IgD-negative memory B cell (primary cell): Measurements from ENCODE around the gene UBR3. TPM values are rescaled to one million over a fixed set of nuclear protein-coding genes. Genes with fewer than 3 reads are reported as not detected.
A peak's percentile ranks its signal among the peaks of the same experiment; 100 is the strongest.

Experiments
- H3K27ac Mint-ChIP-seq, 3 donors: one replicate each; pipeline ENCODE4 v1.8.0; 2020 to 2022; ENCODE audit warnings: mild to moderate bottlenecking in 3 of 3, mixed read lengths in 3 of 3, moderate library complexity in 1 of 3
- H3K27me3 Mint-ChIP-seq: one replicate; pipeline ENCODE4 v1.8.0; 2021; ENCODE audit warnings: mixed read lengths
- H3K36me3 Mint-ChIP-seq: one replicate; pipeline ENCODE4 v1.8.0; 2020; ENCODE audit warnings: mild to moderate bottlenecking, mixed read lengths
- H3K4me1 Mint-ChIP-seq, 3 donors: one replicate each; pipeline ENCODE4 v1.8.0; 2020 to 2022; ENCODE audit warnings: mixed read lengths in 3 of 3, mild to moderate bottlenecking in 1 of 3
- H3K4me3 Mint-ChIP-seq, 4 donors: one replicate each; pipeline ENCODE4 v1.8.0; 2020 to 2022; ENCODE audit warnings: mild to moderate bottlenecking in 4 of 4, mixed read lengths in 4 of 4, moderate library complexity in 3 of 4
- H3K9me3 Mint-ChIP-seq, 3 donors: one replicate each; pipeline ENCODE4 v1.8.0; 2020 to 2021; ENCODE audit warnings: mixed read lengths in 3 of 3, mild to moderate bottlenecking in 1 of 3
- polyA plus RNA-seq: library from polyadenylated mRNA; unstranded; fragments of 300-500 nt; fragmentation: Illumina TruSeq; gene quantifications from one replicate; pipeline ENCODE4 v1.2.3, GENCODE V29; 2021

Gene UBR3
- polyA plus RNA-seq, 1 donor from 2014 or later, result 5.4 TPM

DNA sequence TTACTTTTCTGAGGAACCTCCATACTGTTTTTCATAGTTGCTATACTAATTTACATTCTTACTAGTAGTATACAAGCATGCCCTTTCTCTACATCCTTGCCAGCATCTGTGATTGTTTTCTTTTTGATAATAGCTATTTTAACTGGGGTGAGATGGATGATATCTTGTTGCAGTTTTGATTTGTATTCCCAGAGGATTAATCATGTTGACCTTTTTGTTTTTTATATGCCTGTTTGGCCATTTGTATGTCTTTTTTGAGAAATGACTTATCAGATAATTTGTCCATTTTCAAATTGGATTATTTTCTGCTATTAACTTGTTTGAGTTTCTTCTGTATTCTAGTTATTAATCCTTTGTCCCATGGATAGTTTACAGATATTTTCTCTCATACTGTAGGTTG, 141.5 kb downstream of the UBR3 start:
- Mint-ChIP-seq H3K27ac (peak overlapping the region in 1 of 3 donors; percentile 50), H3K4me3 (no peak overlapping the region), H3K9me3 (peaks cover 0 to 11% (median 4%) of the 10 kb centered on the region in 3 donors), H3K36me3 (peaks cover 21% of the 10 kb centered on the region), H3K4me1 (peaks cover 0 to 5% (median 1%) of the 10 kb centered on the region in 3 donors), H3K27me3 (no peaks in the 10 kb centered on the region)

- H3K4me1 Mint-ChIP-seq, result peaks cover 0 to 4% (median 3%) of the 10 kb centered on the region in 3 donors
- H3K27me3 Mint-ChIP-seq, result no peaks in the 10 kb centered on the region
- peaks cover 36% of the 10 kb centered on the region for H3K36me3 Mint-ChIP-seq
- peaks cover 17 to 31% (median 19%) of the 10 kb centered on the region in 3 donors for H3K9me3 Mint-ChIP-seq
- H3K4me3 Mint-ChIP-seq, result no peak overlapping the region
- no peak overlapping the region for H3K27ac Mint-ChIP-seq
Observed at GRCh38 chr2:169975221-169975620, 148.0 kb downstream of the UBR3 start.

DNA sequence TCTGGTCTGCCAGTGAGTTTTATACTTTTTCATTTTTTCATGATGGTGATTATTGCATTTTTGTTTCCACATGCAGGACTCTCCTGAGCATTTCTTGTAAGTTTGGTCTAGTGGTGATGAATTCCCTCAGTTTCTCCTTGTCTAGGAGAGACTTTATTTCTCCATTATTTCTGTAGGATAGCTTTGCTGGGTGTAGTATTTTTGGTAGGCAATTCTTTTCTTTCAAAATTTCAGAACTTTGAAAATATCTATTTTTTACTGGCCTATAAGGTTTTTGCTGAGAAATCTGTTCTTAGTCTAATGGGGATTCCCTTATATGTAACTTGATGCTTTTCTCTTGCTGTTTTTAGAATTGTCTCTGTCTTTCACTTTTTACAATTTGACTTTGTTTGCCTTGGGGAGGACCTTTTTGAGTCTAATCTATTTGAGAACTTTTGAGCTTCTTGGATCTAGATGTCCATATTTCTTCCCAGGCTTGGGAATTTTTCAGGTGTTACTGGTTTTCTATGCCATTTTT, 149.1 kb downstream of the UBR3 start:
- peak overlapping the region in 1 of 3 donors; percentile 5 for H3K27ac Mint-ChIP-seq
- H3K4me3 Mint-ChIP-seq, result no peak overlapping the region

GRCh38 chr2:169977530-169977929, 150.3 kb downstream of the UBR3 start:
- Mint-ChIP-seq H3K9me3 (peaks cover 17 to 31% (median 17%) of the 10 kb centered on the region in 3 donors), H3K4me3 (no peak overlapping the region), H3K27me3 (no peaks in the 10 kb centered on the region), H3K27ac (no peak overlapping the region), H3K4me1 (peaks cover 0 to 6% (median 3%) of the 10 kb centered on the region in 3 donors), H3K36me3 (peaks cover 32% of the 10 kb centered on the region)

More for the DNA sequence above, 149.1 kb downstream of the UBR3 start:
- peaks cover 0 to 6% (median 3%) of the 10 kb centered on the region in 3 donors for H3K4me1 Mint-ChIP-seq
- H3K27me3 Mint-ChIP-seq, result no peaks in the 10 kb centered on the region
- H3K9me3 Mint-ChIP-seq, result peaks cover 17 to 31% (median 19%) of the 10 kb centered on the region in 3 donors
- peaks cover 39% of the 10 kb centered on the region for H3K36me3 Mint-ChIP-seq

GRCh38 chr2:169978402-169979017, 151.3 kb downstream of the UBR3 start:
- no peaks in the 10 kb centered on the region for H3K27me3 Mint-ChIP-seq
- H3K36me3 Mint-ChIP-seq, result peaks cover 37% of the 10 kb centered on the region
- peaks cover 17 to 31% (median 17%) of the 10 kb centered on the region in 3 donors for H3K9me3 Mint-ChIP-seq
- H3K27ac Mint-ChIP-seq, result no peak overlapping the region
- no peak overlapping the region for H3K4me3 Mint-ChIP-seq
- H3K4me1 Mint-ChIP-seq, result peaks cover 0 to 10% (median 3%) of the 10 kb centered on the region in 3 donors

GRCh38 chr2:169979025-169979424, 151.8 kb downstream of the UBR3 start:
- Mint-ChIP-seq H3K4me1 (peaks cover 0 to 10% (median 3%) of the 10 kb centered on the region in 3 donors), H3K27me3 (no peaks in the 10 kb centered on the region), H3K9me3 (peaks cover 15 to 27% (median 17%) of the 10 kb centered on the region in 3 donors), H3K27ac (no peak overlapping the region), H3K4me3 (no peak overlapping the region), H3K36me3 (peaks cover 33% of the 10 kb centered on the region)

DNA sequence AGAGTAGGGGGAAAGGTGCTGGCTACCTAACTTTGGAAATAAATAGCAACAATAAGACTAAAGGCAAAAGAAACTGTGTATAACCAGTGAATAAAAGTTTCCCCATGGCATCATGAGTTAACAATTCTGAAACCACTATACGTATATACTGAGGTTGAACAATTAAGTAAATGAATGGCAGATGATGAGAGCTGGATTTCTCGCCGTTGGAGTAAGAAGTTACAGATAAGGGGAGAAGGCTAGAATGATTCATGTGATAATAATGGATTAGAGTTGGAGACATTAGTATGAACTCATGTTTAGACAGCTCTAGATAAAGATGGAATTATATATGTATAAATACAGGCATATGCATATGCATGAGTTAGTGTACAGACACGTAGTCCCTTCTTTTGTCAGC, 152.7 kb downstream of the UBR3 start:
- H3K4me3 Mint-ChIP-seq, result no peak overlapping the region
- H3K27ac Mint-ChIP-seq, result no peak overlapping the region
- peaks cover 31% of the 10 kb centered on the region for H3K36me3 Mint-ChIP-seq
- H3K4me1 Mint-ChIP-seq, result peaks cover 0 to 13% (median 3%) of the 10 kb centered on the region in 3 donors
- H3K9me3 Mint-ChIP-seq, result peaks cover 10 to 20% (median 12%) of the 10 kb centered on the region in 3 donors
- H3K27me3 Mint-ChIP-seq, result no peaks in the 10 kb centered on the region

GRCh38 chr2:169980643-169981042, 153.4 kb downstream of the UBR3 start:
- H3K27ac Mint-ChIP-seq, result no peak overlapping the region
- peaks cover 31% of the 10 kb centered on the region for H3K36me3 Mint-ChIP-seq
- H3K27me3 Mint-ChIP-seq, result no peaks in the 10 kb centered on the region
- H3K9me3 Mint-ChIP-seq, result peaks cover 7 to 14% (median 8%) of the 10 kb centered on the region in 3 donors
- H3K4me1 Mint-ChIP-seq, result peaks cover 0 to 13% (median 0%) of the 10 kb centered on the region in 3 donors
- no peak overlapping the region for H3K4me3 Mint-ChIP-seq

DNA sequence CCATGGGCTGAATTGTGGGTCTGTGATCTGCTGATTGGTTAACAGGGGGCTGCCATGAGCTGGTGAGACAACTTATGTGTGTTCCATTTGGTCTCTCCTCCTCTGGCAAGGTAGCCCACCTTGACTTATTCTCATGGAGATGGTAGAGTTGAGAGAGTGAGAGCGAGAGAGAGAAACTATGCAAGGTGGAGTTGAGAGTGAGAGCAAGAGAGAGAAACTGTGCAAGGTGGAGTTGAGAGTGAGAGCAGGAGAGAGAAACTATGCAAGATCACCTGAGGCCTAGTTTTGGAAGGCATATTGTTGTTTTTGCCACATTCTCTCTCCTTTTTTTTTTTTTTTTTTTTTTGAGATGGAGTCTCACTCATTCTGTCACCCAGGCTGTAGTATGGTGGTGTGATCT, 155.7 kb downstream of the UBR3 start:
- Mint-ChIP-seq H3K27ac (no peak overlapping the region), H3K36me3 (peaks cover 19% of the 10 kb centered on the region), H3K4me1 (peaks cover 0 to 10% (median 0%) of the 10 kb centered on the region in 3 donors), H3K27me3 (no peaks in the 10 kb centered on the region), H3K9me3 (no peaks in the 10 kb centered on the region), H3K4me3 (peak overlapping the region in 1 of 4 donors; percentile 49)

GRCh38 chr2:169983506-169983905, 156.3 kb downstream of the UBR3 start:
- Mint-ChIP-seq H3K36me3 (peaks cover 15% of the 10 kb centered on the region), H3K4me3 (no peak overlapping the region), H3K27me3 (no peaks in the 10 kb centered on the region), H3K27ac (no peak overlapping the region), H3K4me1 (peaks cover 0 to 10% (median 0%) of the 10 kb centered on the region in 3 donors), H3K9me3 (no peaks in the 10 kb centered on the region)

DNA sequence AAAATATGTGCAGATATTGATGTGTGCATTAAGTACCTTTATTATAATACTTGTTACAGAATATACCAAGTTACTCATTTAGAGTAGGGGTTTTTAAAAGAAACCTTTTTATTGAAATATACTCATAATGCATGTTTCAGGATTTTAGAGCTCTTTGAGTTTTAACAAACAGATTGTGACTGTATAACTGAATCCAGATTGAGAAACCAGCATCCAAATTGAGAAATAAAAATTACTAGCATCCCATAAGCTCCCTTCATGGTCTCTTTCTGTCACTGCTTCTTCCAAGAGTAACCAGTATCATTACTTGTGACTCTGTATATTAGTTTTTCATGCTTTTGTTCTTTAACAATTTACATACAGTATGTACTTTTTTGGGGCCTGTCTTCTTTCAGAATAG, 156.9 kb downstream of the UBR3 start:
- no peak overlapping the region for H3K4me3 Mint-ChIP-seq
- no peaks in the 10 kb centered on the region for H3K27me3 Mint-ChIP-seq
- peaks cover 18% of the 10 kb centered on the region for H3K36me3 Mint-ChIP-seq
- peaks cover 0 to 10% (median 0%) of the 10 kb centered on the region in 3 donors for H3K4me1 Mint-ChIP-seq
- H3K9me3 Mint-ChIP-seq, result no peaks in the 10 kb centered on the region
- no peak overlapping the region for H3K27ac Mint-ChIP-seq

- H3K27ac Mint-ChIP-seq, result no peak overlapping the region
- H3K9me3 Mint-ChIP-seq, result peaks cover 0 to 6% (median 0%) of the 10 kb centered on the region in 3 donors
- peaks cover 0 to 3% (median 0%) of the 10 kb centered on the region in 3 donors for H3K4me1 Mint-ChIP-seq
- H3K27me3 Mint-ChIP-seq, result no peaks in the 10 kb centered on the region
- no peak overlapping the region for H3K4me3 Mint-ChIP-seq
- H3K36me3 Mint-ChIP-seq, result peaks cover 15% of the 10 kb centered on the region
Observed at GRCh38 chr2:169994752-169995151, 167.5 kb downstream of the UBR3 start.

- Mint-ChIP-seq H3K36me3 (peaks cover 21% of the 10 kb centered on the region), H3K4me1 (no peaks in the 10 kb centered on the region), H3K4me3 (no peak overlapping the region), H3K9me3 (peaks cover 0 to 2% (median 0%) of the 10 kb centered on the region in 3 donors), H3K27ac (no peak overlapping the region), H3K27me3 (no peaks in the 10 kb centered on the region)
Observed at GRCh38 chr2:169997140-169997887, 170.1 kb downstream of the UBR3 start.

DNA sequence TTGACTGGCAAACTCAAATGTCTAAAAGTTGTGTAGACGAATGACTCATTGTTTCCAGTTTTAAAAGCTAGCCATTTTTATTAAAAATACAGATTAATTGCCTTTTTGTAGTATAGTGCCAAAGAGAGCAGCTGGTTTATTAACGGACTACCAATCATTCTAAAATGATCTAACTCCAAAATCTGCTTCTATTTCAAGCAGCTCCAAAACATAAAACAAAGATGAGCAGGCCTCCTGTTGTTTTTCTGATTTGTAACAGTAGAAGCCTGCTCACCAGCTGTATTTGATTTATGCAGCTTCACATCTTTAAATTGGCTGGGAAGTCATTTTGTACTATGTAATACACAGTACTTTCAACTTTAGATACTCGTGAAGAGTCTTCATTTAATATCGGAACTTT, 171.8 kb downstream of the UBR3 start:
- Mint-ChIP-seq H3K27me3 (no peaks in the 10 kb centered on the region), H3K36me3 (peaks cover 22% of the 10 kb centered on the region), H3K9me3 (peaks cover 0 to 2% (median 0%) of the 10 kb centered on the region in 3 donors), H3K4me1 (no peaks in the 10 kb centered on the region), H3K4me3 (no peak overlapping the region), H3K27ac (no peak overlapping the region)

DNA sequence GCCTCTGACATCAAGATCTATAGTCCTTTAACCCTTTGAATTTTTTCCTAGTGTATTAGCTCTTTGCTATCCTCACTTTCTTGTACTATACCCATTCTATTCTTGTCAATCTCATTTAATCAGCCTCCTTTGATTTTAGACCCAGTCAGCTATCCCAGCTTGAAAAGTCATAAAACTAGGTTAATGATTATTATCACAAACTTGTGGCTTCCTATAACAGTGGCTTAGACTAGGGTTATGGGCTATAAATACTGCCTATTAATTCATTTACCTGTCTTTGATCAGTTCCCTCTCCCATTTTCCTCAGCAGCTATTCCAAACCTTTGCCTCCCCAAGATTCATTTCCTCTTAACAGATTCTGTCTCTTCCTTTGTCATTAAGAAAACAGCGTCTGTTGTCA, 174.8 kb downstream of the UBR3 start:
- no peak overlapping the region for H3K4me3 Mint-ChIP-seq
- H3K27me3 Mint-ChIP-seq, result no peaks in the 10 kb centered on the region
- H3K4me1 Mint-ChIP-seq, result no peaks in the 10 kb centered on the region
- peaks cover 29% of the 10 kb centered on the region for H3K36me3 Mint-ChIP-seq
- H3K9me3 Mint-ChIP-seq, result peaks cover 0 to 2% (median 0%) of the 10 kb centered on the region in 3 donors
- H3K27ac Mint-ChIP-seq, result no peak overlapping the region
